Kasumi-1 (cell line): Measurements from ENCODE around the gene EEF1AKMT2.

Experiments
- DNase-seq, 2 experiments: peaks; one replicate each; lab custom pipeline; 2025; lab: John Stamatoyannopoulos, UW

EEF1AKMT2 gene

DNA sequence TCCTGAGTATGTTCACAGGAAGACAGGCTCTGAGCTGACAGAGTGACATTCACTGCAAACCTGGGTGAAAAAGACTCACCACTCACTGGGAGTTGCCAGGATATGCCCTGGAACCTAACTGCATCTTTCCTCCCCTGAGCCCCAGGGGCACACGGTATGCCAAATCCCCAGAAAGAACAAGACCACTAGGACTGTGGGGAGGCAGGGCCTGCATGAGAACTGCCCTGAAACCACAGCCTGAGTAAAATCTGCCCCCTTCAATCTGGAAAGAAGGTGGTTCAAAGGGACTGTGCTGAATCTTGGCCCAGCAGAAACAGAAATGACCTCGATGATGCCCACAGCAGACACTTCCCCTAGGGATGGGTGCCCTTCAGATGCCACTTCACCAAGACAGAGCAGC lies 54.0 kb downstream of the EEF1AKMT2 start:
- no peak for DNase-seq

DNA sequence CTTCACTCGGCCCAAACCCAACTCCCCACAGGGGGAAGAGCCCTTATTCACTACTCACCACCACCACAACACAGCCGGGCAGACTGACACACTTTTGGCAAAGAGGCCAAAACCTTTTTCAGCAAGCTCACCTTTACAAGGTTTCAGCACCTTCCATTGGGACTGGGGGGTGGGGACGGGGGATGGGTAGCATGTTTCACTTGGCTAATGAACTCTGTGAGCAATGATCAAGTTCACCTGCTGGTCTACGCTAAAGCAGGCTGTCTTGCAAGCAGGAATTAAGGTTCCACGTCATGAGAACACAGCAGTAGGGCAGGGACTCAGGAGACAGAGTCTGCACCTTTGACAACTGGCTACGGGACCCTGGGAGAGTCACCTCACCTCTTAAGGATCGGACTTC lies 54.5 kb downstream of the EEF1AKMT2 start:
- no peak for DNase-seq

DNA sequence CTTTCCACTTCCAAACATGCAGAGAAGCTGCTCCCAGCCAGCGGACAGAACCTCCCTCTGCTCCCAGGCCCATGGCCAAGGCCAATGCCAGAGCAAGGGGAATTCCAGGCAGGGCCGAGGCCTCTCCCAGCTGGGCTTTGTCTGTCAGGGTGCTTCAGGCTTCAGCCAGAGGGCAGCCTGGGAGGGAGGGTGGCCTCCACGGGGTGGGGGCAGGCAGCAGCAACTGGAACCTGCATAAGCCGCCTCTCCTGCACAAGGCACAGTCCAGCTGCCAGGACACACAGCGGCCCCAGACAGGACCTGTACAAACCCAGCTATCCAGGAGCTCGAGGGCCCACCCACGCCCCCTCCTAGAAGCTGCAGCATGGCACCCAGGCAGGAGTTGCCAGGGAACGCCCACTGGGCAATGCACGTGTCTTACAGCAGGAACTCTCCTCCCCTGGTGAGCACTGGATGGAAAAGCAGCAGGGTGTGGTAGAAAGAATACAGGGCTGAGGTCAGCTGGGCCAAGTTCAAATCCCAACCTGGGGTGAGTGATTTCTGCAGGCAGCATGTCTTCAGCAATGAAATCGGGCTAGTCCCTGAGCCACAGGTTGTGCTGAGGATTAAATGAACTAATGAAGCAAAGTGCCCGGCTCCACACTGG lies 55.1 kb downstream of the EEF1AKMT2 start:
- no peak for DNase-seq

DNA sequence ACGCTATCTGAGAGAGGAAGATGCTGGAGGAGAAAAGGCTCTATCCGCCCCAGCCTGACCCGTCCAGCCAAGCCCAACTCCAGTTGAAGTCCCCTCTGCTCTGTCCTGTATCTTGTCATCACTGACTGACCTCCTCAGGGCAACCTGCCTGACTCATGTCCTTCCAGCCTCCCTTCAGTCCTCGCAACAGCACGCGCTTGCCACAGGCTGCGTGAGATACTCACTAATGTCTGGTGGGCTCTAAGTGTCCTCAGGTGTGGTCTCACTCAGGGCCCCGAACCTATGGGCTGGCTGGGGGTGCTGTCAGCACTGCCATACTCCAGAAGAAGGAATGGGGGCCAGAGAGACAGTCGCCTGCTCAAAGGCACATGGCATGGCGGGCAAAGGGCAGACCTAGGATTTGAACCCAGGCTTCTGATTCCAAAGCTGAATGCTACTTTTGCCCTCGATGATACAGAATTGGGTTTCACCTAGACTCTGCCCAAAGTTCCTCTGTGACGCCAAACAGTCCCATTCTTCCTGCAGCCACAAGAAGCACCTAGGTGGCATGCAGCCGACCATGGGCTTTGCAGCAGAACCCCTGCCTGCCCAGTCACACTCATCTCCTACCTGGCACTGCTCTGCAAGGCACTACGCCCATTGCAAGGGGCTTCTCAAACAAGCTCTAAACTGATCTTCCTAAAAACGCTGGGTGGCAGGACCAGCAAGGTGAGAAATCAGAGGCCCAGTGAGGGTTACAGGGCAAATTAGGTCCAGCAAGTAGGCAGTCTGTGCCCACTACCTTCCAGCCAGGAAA lies 56.0 kb downstream of the EEF1AKMT2 start:
- no peak for DNase-seq

DNA sequence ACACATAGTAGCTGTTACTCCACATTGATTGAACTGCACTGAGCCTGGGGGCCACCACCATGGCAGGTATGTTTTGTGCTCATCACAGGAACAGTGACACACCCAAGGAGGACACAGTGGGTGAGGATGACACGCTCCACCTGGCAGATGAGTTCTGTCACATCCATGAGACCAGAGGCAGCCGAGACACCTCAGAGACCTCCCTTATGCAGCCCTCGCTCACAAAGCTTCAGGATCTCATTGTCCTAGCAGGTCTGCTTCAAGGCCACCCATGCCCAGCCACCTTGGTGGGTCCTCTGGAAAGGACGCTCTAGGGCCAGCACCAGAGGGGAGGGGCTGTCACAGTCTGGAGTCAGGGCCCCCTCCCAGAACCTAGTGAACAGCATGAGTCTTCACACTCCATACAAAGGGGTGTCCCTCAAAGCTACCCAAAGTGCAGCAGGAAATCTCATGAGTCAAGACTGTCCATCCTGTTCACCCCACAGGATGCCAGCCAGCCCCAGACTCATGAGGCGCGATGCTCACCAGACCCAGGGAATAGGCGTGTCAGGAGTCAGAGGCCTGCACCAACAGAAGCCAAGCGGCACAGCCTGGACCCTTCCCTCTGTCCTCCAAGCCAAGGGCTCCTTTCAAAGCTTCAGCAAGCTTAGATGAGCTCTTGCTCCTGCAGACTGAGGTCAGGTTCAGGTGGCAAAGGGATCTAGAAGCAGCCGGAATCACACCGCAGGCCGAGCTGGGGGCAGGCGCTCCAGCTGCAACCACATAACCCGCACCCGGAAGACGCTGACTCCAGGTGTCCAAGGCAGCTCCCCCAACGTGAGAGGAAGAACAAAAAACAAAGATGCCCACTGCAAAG lies 57.1 kb downstream of the EEF1AKMT2 start:
- no peak for DNase-seq

DNA sequence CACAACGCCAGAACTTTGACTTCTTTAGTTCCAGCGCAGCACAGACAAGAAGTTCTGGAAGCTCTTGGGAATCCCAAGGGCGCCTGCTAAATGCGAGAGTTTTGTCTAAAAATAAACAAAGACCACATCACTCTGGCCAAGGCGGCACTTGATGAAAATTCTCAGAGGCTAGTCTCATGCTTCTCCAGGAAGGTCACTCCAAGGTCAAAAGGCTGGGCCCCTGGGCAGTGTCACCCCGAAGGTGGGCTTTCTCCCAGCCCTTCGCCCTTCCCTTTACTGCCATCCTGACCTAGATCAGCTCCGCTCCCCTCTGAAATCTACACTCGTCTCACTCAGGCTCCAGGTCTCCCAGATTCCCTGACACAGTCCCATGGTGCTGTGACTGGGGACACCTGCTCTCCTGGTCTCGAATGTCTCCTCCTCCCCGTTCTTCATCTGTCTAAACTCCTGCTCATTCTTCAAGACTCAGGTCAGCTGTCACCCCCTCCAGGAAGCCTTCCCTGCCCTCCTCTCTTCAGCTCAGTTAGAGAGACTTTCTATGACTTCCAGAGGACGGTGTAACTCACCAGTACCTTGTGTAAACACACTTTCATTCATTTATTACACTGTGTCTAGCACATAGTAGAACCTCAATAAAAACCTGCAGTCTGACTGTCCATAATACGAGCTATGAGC lies 58.0 kb downstream of the EEF1AKMT2 start:
- no peak for DNase-seq

DNA sequence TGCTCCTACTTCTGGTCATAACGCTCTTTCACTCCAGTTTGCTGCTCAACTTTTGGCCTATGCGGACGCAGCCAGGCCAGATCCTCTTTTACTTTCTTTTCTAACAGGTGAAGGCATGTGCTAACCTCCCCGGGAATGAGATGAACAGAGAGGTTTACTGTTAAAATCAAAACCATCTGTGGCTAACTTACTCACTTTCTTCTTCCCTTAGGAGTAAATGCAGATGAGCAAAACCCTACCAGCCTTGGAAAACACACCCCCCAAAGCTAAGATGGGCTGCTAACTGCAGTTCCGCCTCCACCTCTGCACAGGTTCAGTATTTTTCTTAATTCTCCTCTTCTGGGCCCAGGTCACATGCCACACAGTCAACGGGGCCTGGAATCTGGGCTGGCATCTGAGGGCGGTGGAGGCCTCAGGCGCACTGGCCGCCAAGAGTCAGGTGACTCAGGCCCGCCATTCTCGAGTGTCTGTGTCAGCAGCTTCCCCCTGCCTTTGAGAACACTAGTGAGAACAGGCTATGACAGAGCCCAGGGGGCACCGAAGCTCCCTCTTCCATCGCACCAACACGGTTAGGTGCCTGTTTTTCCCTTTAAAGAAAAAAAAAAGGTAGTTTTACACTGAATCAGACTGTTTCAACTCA lies 58.6 kb downstream of the EEF1AKMT2 start:
- no peak for DNase-seq

DNA sequence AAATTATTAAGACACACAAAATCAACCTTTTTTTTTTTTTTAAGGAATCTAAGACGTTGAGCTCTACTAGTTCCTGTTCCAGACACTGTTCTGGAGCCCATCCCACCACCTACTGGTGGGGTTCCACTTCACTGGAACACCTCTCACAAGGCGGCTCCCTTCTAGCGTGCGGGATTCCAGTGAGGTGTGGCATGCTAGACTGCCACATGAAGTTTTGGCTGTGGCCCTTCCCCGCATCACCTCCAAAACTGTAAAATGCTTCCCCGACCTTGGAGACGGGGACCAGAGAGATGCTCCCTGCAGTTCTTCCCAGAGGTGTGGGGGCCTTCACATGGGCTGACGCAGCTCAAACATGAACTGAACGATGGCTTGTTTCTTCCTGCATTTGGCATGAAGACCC lies 60.1 kb downstream of the EEF1AKMT2 start:
- DNase-seq, result no peak

DNA sequence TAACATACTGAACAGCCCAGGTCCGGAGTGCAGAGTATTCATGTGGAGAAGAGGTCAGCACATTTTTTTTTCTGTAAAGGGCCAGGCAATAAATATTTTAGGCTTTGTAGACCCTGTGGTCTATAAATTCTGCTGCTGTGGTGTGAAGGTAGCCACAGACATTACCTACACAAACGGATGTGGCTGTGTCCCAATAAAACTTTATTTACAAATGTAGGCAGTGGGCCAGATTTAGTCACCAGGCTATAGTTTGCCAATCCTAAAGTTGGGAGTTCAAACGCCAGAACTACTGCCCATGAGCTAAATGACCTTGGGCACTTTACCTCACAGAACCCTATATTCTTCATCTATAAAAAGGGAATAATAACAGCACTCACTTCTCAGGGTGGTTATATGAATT lies 60.9 kb downstream of the EEF1AKMT2 start:
- no peak for DNase-seq

DNA sequence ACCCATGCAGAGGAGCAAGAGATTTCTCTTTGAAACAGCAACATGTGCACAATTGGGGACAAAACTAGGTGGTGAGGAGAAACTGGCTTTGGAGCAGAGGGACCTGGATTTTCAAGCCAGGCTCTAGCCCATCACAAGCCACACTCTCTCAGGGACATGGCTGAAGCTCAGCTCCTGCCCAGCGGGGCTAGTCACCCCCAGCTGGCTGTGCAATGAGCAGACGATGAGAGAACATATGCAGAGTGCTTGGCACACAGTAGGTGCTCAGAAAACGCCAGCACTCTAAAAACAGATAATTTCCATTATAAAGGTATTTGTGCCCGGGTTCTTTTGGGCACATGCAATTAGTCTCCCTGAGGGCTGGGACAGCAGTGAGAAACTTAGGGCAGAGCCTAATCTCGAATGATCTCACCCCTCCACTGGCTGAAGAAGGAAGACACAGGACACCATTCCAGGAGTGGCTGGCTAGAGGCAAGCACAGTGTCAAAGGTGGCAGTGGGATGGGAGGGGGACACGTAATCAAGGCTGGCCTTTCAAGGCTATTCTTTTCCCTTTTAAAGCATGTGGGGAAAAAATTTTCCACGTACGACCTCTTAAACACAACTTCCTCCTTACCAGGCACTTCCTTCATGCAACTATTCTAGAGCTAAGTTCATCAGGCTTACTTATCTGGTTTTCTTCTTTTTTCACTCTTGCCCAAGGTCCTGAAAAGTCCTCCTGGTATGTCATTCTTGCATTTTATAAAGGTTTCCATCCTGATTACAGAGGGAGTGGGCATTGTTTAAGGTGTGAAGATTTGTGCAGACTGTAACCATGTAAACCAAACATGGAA lies 62.6 kb downstream of the EEF1AKMT2 start:
- DNase-seq, result peak; percentile 80

DNA sequence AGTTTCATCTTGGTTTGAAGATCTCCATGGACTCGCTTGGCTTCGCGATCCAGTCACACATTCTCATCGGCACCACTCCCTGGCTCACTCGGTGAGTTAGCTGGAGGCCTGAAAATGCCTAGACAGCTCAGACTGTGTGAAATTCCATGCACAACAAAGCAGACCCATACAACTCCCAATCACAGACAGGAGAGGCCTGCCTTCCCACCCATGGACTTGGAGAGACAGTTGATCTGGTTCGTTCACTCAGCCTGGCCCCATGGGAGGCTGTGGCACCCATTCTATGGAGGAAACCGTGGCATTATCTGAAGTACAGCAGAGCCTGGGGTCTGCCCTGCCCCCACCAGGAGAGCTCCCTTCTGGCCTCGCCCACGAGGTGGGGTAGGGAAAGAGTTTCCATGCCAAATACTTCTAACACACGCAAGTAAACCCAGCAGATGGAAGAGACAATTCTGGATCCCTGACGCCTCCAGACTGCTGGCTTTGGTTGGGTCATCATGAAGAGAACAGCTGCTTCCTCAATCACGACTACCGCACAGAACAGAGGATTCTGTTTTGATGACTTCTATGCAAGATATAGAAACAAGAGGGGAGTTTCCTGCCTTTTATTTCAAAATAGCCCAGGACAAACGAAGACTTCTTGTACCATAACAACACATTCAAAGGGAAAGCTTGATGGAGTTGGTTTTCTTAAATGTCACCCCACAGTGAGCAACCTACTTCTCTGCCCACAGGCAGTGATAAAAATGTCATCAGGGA lies 63.4 kb downstream of the EEF1AKMT2 start:
- DNase-seq, result peak; percentile 71 to 79

DNA sequence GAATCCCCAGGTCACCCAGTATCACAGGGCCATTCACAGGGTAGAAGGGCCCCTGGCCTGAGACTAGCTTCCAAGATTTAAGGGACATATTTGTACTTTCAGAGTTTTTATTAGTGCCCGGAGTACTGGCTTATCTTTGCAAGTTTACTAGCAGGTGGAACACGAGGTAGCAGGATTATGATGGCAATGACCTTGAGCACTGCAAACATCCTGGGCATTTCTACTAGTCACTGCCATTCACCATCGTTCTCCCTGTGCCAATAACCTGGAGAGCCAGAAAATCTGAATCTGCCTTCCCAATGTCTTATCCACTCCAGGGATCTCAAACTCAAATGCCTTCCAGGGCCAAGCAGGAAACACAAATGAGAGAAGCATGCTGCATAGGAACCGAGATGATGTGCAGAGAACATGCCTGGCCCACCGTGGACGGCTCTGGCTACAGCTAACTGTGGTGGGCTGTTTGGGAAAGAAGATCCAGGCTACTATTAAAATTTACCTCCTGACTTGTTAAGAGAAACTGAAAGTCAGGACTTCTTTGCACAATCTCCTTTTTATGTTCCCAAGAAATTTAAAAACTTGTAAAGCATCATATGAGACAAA lies 64.2 kb downstream of the EEF1AKMT2 start:
- no peak for DNase-seq

DNA sequence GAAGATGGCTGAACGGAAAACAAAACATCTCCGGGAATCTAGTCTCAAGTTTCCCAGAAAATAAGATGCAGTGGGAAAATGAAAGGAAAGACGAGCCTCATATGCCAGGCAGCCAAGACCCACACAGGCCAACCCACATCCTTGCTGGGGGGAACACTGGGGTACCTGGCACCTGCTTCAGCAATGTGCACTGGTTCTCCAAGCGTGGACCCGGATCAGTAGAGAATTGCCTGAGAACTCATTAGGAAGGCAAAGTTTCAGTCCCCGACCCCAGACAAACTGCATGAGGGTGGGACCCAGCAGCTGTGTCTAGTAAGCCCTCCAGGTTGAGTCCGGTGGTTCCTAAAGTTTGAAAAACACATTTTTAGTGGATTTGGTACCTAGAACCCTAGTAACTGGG lies 65.9 kb downstream of the EEF1AKMT2 start:
- no peak for DNase-seq

DNA sequence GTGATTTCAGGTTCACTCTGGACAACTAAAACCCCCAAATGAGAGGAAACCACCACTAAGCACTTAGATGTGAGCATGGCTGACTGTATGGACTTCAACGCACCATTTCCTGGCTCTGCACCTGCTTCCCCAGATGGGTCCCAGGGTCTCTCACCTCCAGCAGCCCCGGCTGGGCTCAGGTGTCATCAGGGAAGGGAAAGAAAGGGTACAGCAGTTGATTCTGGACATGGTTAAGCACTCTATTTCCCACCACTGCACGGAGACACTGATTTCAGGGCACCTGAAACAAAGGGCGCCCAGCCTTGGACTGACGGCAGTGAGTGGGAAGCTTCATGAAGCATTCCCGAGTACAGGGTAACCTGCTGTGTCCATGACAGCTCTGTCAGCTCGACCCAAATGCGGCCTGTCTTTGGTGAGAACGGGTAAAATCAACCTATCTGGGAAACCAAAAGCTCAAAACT lies 66.5 kb downstream of the EEF1AKMT2 start:
- DNase-seq, result no peak

DNA sequence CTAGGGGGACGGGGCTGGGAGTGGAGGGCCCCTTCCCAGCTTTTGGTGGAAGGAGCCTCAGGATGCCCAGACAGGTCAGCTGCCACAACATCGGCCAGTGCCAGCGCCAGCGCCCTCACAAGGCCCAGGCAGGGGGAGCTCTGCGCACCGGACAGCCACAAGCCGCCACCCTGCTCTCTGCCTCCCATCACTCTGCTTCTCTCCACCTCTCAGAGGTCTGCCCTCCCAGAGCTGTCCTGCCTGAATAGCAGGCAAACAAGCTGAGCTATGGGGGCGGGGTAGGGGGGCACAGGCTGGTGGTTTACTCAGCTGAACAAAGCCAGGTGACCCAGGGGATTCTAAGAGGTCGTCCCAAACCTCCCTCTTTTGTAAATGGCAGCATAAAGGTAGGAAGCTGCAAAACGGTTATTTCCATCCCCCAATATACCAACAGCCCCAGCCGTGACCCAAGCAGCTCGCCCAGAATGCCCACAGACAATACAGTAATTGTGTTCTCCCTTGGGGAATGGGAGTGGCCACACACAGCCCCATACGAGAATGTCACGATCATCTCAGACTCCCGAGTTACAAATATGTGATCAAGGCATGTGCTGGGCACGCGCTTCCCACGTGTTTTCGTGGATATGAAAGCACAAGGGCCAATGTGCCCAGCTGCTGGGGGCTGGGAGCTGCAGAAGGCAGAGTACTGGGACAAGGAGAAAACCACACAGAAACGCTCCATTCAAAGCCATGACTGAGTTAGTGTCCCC lies 67.2 kb downstream of the EEF1AKMT2 start:
- DNase-seq, result no peak

DNA sequence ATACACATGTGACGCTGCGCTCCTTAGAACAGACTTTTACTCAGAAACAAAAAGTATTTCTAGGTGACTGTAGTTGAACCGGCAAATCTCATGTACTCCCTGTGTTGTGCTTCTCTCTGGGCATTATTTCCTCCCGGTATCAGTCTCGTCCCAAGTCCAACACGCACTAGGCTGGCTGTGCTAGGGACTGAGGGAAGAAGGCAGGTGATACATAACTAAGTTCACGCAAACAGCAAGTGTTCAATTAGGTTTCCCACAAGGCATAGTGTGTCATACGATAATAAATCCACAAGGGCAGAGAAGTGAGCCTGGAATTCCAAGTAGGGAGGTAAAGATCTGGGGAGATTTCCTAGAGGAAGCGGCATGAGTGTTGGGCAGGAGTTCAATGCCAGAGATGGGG lies 67.9 kb downstream of the EEF1AKMT2 start:
- no peak for DNase-seq

DNA sequence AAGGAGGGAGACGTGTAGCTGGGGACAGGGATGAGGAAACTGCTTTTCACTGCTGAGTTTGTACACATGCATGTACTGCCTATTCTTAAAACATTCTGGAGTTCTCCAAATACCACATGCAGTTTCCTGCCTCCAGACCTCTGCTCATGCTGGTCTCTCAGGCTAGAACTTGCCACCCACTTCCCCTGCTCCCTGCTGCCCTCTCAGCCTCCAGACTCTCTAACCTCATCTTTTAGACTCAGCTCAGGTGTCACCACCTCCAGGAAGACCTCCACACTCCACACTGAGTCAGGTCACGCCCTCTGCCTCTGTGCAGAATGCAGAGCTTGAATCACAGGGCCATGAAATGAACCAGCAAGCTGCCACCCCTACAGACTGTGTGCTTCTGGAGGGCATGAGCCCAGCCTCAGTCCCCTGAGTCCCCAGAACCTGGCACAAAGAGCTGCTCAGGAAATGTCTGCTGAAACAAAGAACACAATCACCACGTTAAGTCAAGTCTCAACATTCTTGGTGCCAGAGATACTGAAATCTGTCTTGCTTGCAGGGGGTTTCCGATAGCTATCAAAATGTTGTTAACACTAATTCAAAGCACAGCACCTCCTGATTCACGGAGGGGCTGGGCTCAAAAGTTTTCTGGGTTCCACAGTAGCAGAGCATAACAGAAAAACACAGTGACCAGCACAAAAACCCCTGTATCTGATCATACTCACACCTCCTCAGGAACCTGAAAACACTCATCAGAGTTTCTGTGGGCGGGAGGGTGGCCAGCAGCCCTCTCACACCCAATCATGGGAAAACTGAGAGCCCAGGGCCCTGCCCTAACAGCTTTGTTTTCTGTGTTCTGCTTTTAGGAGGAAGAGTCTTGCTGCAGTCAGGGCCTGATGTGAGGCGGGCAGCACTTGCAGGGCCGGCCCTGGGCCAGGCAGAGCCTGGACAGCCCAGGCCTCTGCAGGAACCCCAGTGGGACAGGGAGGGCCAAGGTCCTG lies 68.6 kb downstream of the EEF1AKMT2 start:
- DNase-seq, result peak; percentile 76 to 80
